ENCODE data around the gene KIF5C. TPM values are rescaled to one million over a fixed set of nuclear protein-coding genes. Genes with fewer than 3 reads are reported as not detected.

Gene KIF5C
- polyA plus RNA-seq, 1 donor (not counting 4 experiments of a cell fraction or from before 2014, with no cell fraction given) = 0.03 TPM

DNA sequence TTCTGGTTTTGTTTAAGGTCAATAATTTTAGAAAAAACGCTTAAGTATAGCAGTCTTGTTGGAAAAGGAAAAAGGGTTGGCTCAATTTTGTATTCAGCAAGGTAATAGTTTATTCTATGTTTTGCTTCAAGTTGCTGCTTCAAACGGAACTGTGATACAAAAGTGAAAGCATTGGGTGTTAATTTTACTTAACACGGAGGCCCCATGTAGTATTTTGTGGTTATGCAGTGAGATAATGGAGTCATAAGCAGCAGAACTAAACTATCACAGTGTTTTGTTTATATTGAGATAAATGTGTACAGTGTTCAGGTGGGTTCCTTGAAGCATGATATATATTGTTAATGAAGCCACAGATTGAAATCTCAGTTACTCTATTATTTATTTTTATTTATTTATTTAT, 96.5 kb downstream of the KIF5C start:
- H3K79me2 ChIP-seq (ENCODE audit: control insufficient read depth, insufficient read depth, low read length) = no peaks in the 10 kb centered on the region
- H3K27ac ChIP-seq (ENCODE audit: control insufficient read depth, insufficient read depth, low read length) = no peak overlapping the region
- no peak overlapping the region for H3K4me3 ChIP-seq (ENCODE audit: control insufficient read depth in 2 of 3, extremely low read depth in 1 of 3, insufficient read depth in 2 of 3, low read depth in 1 of 3, low read length in 3 of 3)
- DNase-seq (ENCODE audit: low read depth, low spot score) = no peak
- peaks cover 15% of the 10 kb centered on the region for H3K27me3 ChIP-seq (ENCODE audit: control insufficient read depth, extremely low read depth, insufficient read depth, low read length)
- H3K4me1 ChIP-seq (ENCODE audit: control insufficient read depth, extremely low read depth, insufficient read depth, low read length) = no peaks in the 10 kb centered on the region
- no peak overlapping the region for H2AFZ ChIP-seq (ENCODE audit: control insufficient read depth, low read length)
- H3K36me3 ChIP-seq (ENCODE audit: control insufficient read depth in 2 of 2, extremely low read depth in 1 of 2, insufficient read depth in 2 of 2, low read length in 2 of 2) = no peaks in the 10 kb centered on the region
- no peaks in the 10 kb centered on the region for H3K9me1 ChIP-seq (ENCODE audit: control insufficient read depth, extremely low read depth, insufficient read depth, low read length)
- H3K9ac ChIP-seq (ENCODE audit: control insufficient read depth, extremely low read depth, insufficient read depth, low read length) = no peak overlapping the region
- dilution Hi-C loops (cut with MboI; ENCODE audit: extremely low pct_ligation_motif_present, low sequenced_read_pairs) = no loop called here
- H4K20me1 ChIP-seq (ENCODE audit: control insufficient read depth, extremely low read depth, insufficient read depth, low read length) = no peaks in the 10 kb centered on the region
- no peaks in the 10 kb centered on the region for H3K9me3 ChIP-seq (ENCODE audit: control insufficient read depth, low read depth, low read length)
- no peak for TF ChIP-seq EZH2 (IDR thresholded peaks at IDR 0.05; ENCODE audit: low read length)
- TF ChIP-seq, protein P1, sequence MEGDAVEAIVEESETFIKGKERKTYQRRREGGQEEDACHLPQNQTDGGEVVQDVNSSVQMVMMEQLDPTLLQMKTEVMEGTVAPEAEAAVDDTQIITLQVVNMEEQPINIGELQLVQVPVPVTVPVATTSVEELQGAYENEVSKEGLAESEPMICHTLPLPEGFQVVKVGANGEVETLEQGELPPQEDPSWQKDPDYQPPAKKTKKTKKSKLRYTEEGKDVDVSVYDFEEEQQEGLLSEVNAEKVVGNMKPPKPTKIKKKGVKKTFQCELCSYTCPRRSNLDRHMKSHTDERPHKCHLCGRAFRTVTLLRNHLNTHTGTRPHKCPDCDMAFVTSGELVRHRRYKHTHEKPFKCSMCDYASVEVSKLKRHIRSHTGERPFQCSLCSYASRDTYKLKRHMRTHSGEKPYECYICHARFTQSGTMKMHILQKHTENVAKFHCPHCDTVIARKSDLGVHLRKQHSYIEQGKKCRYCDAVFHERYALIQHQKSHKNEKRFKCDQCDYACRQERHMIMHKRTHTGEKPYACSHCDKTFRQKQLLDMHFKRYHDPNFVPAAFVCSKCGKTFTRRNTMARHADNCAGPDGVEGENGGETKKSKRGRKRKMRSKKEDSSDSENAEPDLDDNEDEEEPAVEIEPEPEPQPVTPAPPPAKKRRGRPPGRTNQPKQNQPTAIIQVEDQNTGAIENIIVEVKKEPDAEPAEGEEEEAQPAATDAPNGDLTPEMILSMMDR (optimal IDR thresholded peaks at IDR 0.05 in 1 of 3, IDR thresholded peaks at IDR 0.05 in 1 of 3, conservative IDR thresholded peaks at IDR 0.05 in 1 of 3; ENCODE audit: extremely low read depth in 1 of 3, insufficient read depth in 2 of 3, low read length in 3 of 3) = no peak
- no peak for FAIRE-seq
- no peak overlapping the region for H3K4me2 ChIP-seq (ENCODE audit: control insufficient read depth, extremely low read depth, insufficient read depth, low read depth, low read length)

GRCh38 chr2:148974095-148974494, 99.1 kb downstream of the KIF5C start:
- H2AFZ ChIP-seq (ENCODE audit: control insufficient read depth, low read length) = no peak overlapping the region
- no peaks in the 10 kb centered on the region for H3K9me3 ChIP-seq (ENCODE audit: control insufficient read depth, low read depth, low read length)
- no peaks in the 10 kb centered on the region for H3K79me2 ChIP-seq (ENCODE audit: control insufficient read depth, insufficient read depth, low read length)
- no peak for TF ChIP-seq EZH2 (IDR thresholded peaks at IDR 0.05; ENCODE audit: low read length)
- TF ChIP-seq, protein P1 (optimal IDR thresholded peaks at IDR 0.05 in 1 of 3, IDR thresholded peaks at IDR 0.05 in 1 of 3, conservative IDR thresholded peaks at IDR 0.05 in 1 of 3; ENCODE audit: extremely low read depth in 1 of 3, insufficient read depth in 2 of 3, low read length in 3 of 3) = no peak
- DNase-seq (ENCODE audit: low read depth, low spot score) (no peak), FAIRE-seq (no peak)
- H4K20me1 ChIP-seq (ENCODE audit: control insufficient read depth, extremely low read depth, insufficient read depth, low read length) = no peaks in the 10 kb centered on the region
- H3K27me3 ChIP-seq (ENCODE audit: control insufficient read depth, extremely low read depth, insufficient read depth, low read length) = peaks cover 6% of the 10 kb centered on the region
- dilution Hi-C loops (cut with MboI; ENCODE audit: extremely low pct_ligation_motif_present, low sequenced_read_pairs) = no loop called here
- H3K9ac ChIP-seq (ENCODE audit: control insufficient read depth, extremely low read depth, insufficient read depth, low read length) = no peak overlapping the region
- no peaks in the 10 kb centered on the region for H3K36me3 ChIP-seq (ENCODE audit: control insufficient read depth in 2 of 2, extremely low read depth in 1 of 2, insufficient read depth in 2 of 2, low read length in 2 of 2)
- no peaks in the 10 kb centered on the region for H3K4me1 ChIP-seq (ENCODE audit: control insufficient read depth, extremely low read depth, insufficient read depth, low read length)
- no peak overlapping the region for H3K4me3 ChIP-seq (ENCODE audit: control insufficient read depth in 2 of 3, extremely low read depth in 1 of 3, insufficient read depth in 2 of 3, low read depth in 1 of 3, low read length in 3 of 3)
- H3K27ac ChIP-seq (ENCODE audit: control insufficient read depth, insufficient read depth, low read length) = no peak overlapping the region
- no peak overlapping the region for H3K4me2 ChIP-seq (ENCODE audit: control insufficient read depth, extremely low read depth, insufficient read depth, low read depth, low read length)
- no peaks in the 10 kb centered on the region for H3K9me1 ChIP-seq (ENCODE audit: control insufficient read depth, extremely low read depth, insufficient read depth, low read length)
